GM21737 (cell line): ENCODE results near the gene HTR4.
"Not testable (repeated sequence)": the region's sequence is repeated elsewhere in the genome, so short reads cannot be mapped to it uniquely, and the experiment has no call there.

Experiments
- ATAC-seq: cut with Tn5 transposase; IDR thresholded peaks from one replicate; pipeline ENCODE4 v1.9.1; 2021; ENCODE audit warnings: mild to moderate bottlenecking, moderate library complexity; ENCODE audit not compliant: unreplicated experiment

Gene HTR4

GRCh38 chr5:148540647-148541046 lies 113.7 kb downstream of the HTR4 start:
- ATAC-seq, result no peak

DNA sequence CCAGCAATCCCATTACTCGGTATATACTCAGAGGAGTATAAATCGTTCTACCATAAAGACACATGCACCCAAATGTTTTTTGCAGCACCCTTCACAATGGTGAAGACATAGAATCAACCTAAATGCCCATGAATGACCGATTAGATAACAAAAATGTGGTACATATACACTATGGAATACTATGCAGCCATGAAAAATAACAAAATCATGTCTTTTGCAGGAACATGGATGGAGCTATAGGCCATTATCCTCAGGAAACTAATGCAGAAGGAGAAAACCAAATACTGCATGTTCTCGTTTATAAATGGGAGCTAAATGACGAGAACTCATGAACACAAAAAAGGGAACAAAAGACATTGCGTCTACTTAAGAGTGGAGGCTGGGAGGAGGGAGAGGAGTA lies 114.5 kb downstream of the HTR4 start:
- ATAC-seq, result no peak

DNA sequence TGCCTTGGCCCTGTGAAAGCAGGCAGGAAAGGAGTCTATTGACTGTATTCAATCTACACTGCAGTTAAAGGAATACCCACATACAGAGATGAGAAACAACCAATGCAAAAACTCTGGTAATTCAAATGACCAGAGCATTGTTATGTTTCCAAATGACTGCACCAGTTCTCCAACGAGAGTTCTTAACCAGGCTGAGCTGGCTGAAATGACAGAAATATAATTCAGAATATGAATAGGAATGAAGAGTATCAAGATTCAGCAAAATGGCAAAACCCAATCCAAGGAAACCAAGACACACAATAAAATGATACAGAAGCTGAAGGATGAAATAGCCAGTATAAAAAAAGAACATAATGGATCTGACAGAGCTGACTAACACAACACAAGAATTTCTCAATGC lies 119.1 kb downstream of the HTR4 start:
- no peak for ATAC-seq

DNA sequence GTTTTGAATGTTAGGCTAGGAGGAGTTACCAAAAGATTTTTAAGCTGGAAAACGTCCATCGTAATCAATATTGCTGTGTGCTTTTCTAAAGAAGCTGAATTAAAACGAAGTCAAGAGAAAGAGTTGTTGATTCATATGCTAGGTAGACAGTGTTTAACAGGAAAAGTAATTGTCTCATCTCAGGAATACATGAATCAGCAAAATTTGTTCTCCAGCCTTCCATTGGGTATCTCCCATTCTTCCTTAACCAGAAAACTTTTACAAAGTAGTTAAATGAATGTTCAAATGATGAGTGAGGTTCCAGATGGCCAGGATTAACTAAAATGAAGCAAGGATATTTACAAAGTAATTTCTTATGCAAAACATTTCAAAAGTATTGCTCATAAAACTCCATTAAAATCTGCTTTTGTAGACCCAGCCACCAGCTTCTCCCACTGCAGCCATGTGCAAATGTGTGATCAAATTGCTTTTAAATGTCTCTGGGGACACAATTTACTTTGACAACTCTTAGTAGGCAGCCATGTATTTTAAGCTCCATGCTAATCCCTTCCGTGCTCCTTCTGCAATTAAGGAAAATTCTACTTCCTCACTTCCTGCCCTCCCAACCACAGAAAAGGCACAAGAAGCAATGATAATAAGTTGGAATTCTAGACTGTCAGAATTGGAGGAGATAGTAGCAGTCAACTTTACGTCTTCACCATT lies 121.2 kb downstream of the HTR4 start:
- no peak for ATAC-seq

GRCh38 chr5:148529450-148529849 lies 124.9 kb downstream of the HTR4 start:
- not testable (repeated sequence) for ATAC-seq

- ATAC-seq, result no peak
These were observed 129.6 kb downstream of the HTR4 start for GRCh38 chr5:148524721-148525120.

GRCh38 chr5:148523139-148523538 lies 131.2 kb downstream of the HTR4 start:
- no peak for ATAC-seq

DNA sequence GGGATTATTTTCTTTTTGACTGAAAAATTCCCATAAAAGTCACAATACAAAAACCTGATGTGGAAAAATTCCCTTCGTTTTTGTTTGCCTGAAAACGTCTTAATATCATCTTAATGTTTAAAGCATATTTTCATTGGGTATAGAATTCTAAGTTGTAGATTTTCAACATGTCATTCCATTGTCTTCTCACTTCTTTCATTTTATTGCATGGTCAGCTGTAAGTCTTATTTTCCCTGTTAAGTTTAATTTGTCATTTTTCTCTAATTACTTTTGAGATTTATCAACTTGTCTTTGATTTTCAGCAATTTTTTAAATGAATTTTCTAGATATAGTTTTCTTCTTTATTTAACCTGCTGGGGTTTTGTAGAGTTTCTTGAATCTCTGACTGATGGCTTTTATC lies 138.9 kb downstream of the HTR4 start:
- ATAC-seq, result no peak

DNA sequence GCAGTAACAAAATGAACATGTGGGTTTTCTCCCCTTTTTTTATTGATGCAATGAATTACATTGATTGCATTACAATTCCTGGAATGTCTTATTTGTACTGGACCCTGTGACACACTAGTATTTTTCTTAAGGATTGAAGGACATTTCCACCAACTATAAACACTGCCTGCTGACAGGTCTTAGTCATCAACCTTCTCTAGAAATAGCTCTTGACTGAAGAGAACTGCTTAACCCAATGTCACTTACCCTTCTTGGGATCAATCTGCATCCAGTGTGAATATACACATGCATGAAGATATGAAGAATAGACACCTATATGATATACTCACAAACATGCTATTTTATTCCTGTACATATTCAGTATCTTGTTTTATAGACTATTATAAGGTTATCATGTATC lies 140.0 kb downstream of the HTR4 start:
- ATAC-seq, result no peak

- no peak for ATAC-seq
These were observed 141.8 kb downstream of the HTR4 start for GRCh38 chr5:148512498-148512897.

DNA sequence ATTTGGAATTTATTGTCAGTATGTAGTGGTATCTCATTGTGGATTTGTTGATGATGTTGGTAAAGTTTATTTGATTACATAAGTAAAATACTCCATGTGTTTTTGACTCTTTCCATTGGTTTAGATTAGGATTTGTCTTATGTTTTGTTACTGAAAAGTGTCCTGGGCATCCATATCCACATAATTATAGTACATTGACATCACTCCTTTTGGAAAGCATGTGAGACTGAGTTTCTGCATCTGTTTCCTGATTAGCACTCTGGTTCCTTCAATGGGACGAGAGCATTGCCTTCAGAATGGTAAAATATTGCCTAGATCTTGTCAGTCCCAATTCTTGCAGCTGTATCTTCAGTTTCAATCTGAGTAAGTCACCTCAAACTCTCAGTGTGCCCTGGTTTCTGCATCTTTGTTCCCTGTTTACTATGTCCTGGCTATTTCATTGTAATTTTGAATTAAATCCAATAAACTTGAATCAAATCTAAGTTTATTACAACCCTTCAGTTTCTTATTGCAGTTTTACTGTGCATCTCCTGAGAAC lies 142.4 kb downstream of the HTR4 start:
- ATAC-seq, result peak; percentile 94

DNA sequence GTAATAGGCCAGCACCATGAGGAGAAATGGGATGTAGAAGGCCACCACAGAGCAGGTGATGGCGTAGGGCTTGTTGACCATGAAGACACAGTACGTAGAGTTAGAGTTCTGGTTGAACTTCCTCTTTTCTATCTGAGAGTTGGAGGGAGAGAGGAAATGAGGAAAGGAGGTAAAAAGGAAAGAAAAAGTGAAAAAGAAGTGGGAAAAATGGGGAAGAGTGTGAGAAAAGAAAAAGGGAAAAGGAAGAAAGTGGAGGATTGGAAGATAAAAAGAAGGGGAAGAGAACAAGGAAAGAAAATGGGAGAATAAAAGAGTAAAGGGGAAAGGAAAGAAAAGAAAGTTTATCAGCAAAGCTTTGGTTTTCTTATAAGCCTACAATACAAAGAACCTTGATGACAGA lies 144.4 kb downstream of the HTR4 start:
- no peak for ATAC-seq

DNA sequence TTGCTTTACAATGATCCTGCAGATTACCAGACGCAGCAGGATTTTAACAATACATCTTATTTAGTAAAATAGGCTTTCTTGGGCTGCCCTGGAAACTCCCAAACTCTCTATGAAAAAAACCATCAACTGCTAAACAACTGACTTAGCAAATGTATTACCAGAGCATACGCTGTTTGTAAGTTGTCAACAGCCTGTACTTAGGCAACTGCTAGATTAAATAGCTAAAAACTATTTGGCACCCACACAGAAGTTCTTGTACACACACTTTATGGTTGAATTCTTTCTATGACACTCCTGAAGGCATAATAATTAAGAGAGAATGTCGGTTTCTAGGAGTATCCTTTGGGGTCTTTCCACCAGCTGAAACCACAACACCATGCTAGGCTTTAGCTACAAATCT lies 146.7 kb downstream of the HTR4 start:
- ATAC-seq, result no peak

DNA sequence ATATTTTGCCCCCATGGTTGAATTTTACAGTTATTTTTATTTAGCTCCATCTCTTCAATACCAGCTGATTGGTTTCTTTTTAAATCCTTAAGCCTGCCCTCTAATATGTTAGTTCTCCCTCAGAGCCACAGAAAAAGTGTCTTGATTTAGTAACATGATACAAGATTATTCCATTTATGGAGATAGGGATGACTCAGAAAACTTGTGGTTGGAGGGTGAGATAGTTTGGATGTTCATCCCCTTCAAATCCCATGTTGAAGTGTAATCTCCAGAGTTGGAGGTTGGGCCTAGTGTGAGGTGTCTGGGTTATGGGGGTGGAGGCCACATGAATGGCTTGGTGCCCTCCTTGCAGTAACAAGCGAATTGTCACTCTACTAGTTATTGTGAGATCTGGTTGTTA lies 154.9 kb downstream of the HTR4 start:
- no peak for ATAC-seq

DNA sequence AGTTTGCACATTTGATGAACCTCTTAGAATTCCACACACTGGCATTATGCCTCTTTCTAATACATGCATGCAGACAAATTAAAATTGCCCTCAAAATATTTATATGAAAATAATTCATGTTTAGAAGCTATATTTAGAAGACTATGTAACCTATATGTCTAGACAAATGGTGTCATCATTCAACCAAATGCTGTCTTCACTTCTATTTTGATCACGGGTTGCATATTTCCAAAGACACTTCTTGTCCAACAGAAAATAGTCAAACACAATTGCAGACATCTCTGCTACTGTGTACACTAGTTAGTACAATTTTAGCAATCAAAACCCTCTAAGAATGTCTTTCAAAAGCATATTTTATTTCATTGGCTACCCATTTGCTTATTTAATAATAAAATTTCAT lies 156.6 kb downstream of the HTR4 start:
- ATAC-seq, result no peak

DNA sequence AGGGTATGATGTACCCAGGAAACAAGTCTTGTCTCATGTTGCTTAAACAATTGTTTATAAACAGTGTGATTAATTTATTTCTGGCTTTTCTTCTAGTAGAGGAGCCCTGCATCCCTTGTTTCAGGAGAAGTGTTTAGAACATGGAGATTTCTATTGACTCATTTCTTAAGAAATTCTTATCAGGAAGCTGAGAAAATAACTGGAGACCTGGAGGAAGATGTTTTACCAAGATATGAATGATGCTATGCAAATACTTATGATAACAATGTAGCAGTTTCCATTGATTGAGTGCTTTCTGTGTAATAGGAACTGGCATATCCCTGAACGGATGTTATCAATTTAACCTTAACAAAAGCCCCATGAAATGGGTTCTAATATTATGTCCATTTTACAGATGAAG lies 162.0 kb downstream of the HTR4 start:
- ATAC-seq, result no peak

- ATAC-seq, result no peak
These were observed 162.5 kb downstream of the HTR4 start for GRCh38 chr5:148491793-148492184.

DNA sequence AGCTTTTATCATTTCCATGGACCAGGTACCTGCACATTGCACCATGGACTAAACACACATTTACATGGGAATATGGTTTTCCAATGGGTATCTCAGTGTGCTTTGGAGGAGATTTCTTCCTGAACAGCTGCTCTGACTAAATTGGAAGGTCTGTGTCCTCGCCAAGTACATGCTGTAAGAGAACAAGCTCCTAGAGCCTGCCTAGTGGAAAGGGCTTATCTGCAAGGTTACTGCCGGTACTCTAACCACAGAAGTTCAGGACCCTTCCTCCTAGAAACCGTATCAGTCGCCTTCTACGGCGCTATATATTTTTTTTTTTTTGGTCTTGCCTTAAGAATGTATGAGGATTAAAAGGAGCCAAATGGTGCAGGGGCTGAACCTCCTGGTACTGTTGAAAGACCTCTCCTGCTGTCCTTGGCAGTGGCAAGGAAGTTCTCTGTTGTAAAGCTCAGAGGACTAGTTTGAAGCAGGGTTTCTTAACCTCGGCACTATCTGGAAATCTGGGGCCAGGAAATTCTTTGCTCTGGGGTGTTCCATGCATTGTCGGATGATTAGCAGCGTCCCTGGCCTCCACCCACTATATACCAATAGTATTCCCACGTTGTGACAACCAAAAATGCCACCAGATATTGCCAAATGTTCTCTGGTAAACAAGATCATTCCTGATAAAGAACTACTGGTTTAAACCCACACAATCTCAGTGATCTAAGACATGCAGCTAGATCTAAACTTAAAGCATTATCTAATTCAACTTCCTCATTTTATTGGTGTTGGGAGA lies 163.1 kb downstream of the HTR4 start:
- no peak for ATAC-seq

- no peak for ATAC-seq
These were observed 165.6 kb downstream of the HTR4 start for GRCh38 chr5:148488757-148489156.

DNA sequence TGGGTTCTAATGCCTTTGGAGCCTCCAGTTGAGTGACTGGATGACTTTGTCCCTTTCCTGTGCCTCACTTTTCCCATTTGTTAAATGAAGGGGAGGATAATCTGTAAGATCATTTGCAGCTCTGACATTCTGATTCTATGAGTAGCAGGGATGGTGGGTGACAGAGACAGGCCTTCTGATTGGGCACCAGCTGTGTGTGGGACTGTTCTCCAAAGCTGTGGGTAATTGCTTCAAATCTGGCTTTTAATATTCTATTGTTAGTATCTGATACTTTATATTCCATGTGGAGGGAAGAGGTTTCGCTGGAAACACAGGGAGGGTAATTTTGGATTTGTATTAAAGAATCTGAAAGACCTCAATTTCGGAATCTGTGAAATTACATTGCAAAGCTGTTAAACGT lies 167.9 kb downstream of the HTR4 start:
- no peak for ATAC-seq

GRCh38 chr5:148484651-148485050 lies 169.7 kb downstream of the HTR4 start:
- no peak for ATAC-seq

- no peak for ATAC-seq
These were observed 170.6 kb downstream of the HTR4 start for GRCh38 chr5:148483750-148484149.
